ENCODE results near the gene LENG8. TPM values are rescaled to one million over a fixed set of nuclear protein-coding genes. Genes with fewer than 3 reads are reported as not detected.

LENG8 gene
- total and polyA plus RNA-seq, 10 of the 15 experiments (the other 5 are each of a cell fraction or from before 2014, with no cell fraction given), result 2.3 to 145 (median 34.4) TPM

DNA sequence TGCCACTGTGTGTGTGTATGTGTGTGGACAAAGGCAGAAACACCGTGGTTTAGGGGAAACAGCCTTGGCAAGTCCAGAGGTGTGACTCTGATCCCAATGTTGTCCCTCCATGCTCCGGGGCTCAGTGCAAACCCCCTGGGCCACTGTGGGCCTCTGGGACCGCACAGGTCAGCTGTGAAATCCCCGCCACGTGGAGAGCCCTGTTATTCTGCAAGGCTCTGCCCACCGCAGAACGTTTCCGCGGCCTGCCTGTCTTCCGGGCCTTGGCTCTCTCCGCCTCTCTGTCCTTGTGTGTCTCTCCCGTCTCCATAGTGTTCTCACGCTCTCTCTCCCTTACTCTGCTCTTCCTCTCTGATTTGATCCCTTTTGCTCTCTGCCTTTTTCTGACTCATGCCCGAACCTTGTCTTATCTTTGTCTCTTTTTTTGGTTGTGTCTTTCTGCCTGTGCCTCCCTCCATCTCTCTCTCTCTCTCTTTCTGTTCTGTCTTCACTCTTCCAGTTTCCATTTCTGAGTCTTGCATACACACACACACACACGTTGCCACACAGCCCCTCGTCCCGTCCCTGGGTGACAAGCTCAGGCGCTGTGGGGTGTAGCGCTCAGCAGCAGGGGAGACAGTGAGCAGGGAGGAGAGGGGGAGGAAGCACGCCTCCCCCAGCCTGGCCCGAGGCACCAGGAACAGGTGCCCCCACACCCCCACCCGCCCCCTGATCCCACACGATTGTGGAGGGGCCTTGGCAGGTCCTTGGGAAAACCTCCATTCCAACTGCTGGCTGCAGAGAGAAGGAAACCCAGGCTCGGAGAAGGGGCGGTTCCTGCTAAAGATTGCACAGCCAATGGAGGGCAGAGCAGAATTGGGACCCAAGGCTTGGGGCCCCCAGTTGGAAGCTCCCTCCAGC, 30.7 kb upstream of the LENG8 start:
- ATAC-seq (peak; percentile 81), FAIRE-seq (peak; percentile 88), DNase-seq (ENCODE audit: low read depth, low spot score) (no peak)
- intact Hi-C loops (cut with micrococcal nuclease; ENCODE audit: unreplicated experiment) (no loop called here), in situ Hi-C loops (cut with MboI) (no loop called here)
- no peaks in the 10 kb centered on the region for H3K79me2 ChIP-seq (ENCODE audit: control insufficient read depth, insufficient read depth, low read length)
- no peaks in the 10 kb centered on the region; the same call in 2 of the 3 replicates for H3K9me3 ChIP-seq (replicated peaks; ENCODE audit: control insufficient read depth, insufficient read depth, low read length)
- BruUV-seq (replicated peaks), result no TSS peak
- no peak overlapping the region; the same call in 1 of the 2 replicates for H3K4me3 ChIP-seq
- H3K4me1 ChIP-seq (ENCODE audit: control insufficient read depth, insufficient read depth, low read length), result peaks cover 8% of the 10 kb centered on the region
- 16% methylated on average over 21 of the region's 25 CpGs for WGBS (ENCODE audit: insufficient coverage, insufficient replicate concordance, low lambda C conversion rate, missing lambda C conversion rate)
- H3K9ac ChIP-seq (ENCODE audit: control insufficient read depth, insufficient read depth, low read length), result no peak overlapping the region
- SMC1A ChIA-PET (ENCODE audit: uncharacterized antibody, unreplicated experiment), result no interaction called here
- H3K36me3 ChIP-seq (ENCODE audit: control insufficient read depth in 2 of 2, insufficient read depth in 2 of 2, low read length in 1 of 2), result no peaks in the 10 kb centered on the region
- RAD21 ChIA-PET (ENCODE audit: unreplicated experiment), result no interaction called here
- TF ChIP-seq ZBTB33 (IDR thresholded peaks at IDR 0.05) (no peak), NR2C2 (IDR thresholded peaks at IDR 0.05; ENCODE audit: borderline replicate concordance, control insufficient read depth, insufficient read length, low read depth) (no peak), MEF2B (IDR thresholded peaks at IDR 0.05; ENCODE audit: partially characterized antibody, poor library complexity, severe bottlenecking) (peak; percentile 38), TARDBP (IDR thresholded peaks at IDR 0.05; ENCODE audit: borderline replicate concordance) (no peak), ZNF687 (IDR thresholded peaks at IDR 0.05) (peak; percentile 63), PAX8 (IDR thresholded peaks at IDR 0.05) (no peak), SMARCA5 (IDR thresholded peaks at IDR 0.05) (no peak), ETV6 (conservative IDR thresholded peaks at IDR 0.05 in 1 of 2, IDR thresholded peaks at IDR 0.05 in 1 of 2; ENCODE audit: borderline replicate concordance in 1 of 2, low read depth in 1 of 2) (no peak), NBN (IDR thresholded peaks at IDR 0.05) (peak; percentile 24; the same call in 1 of the 2 replicates), PKNOX1 (IDR thresholded peaks at IDR 0.05) (peak; percentile 19; the same call in 1 of the 2 replicates), RUNX3 (IDR thresholded peaks at IDR 0.05; ENCODE audit: low read length) (peak; percentile 61; the same call in 1 of the 2 replicates)
- no peaks in the 10 kb centered on the region for H4K20me1 ChIP-seq (ENCODE audit: control insufficient read depth, insufficient read depth)
- no peak overlapping the region for H3K27ac ChIP-seq (ENCODE audit: control insufficient read depth, insufficient read depth)
- CTCF ChIA-PET, result no interaction called here
- peaks cover 0 to 3% of the 10 kb centered on the region in 2 experiments; a peak in 2 of 4 replicates for H3K27me3 ChIP-seq (replicated peaks in 1 of 2; ENCODE audit: control insufficient read depth in 2 of 2, insufficient read depth in 2 of 2, low read length in 1 of 2)
- POLR2A ChIA-PET, result no interaction called here
- H3K4me2 ChIP-seq (ENCODE audit: control insufficient read depth, insufficient read depth), result peak overlapping the region; percentile 23
- H2AFZ ChIP-seq (ENCODE audit: control insufficient read depth, low read depth, low read length), result peak overlapping the region; percentile 69

All from GM12878 (cell line).